ENCODE measurements around the gene CGNL1. TPM values are rescaled to one million over a fixed set of nuclear protein-coding genes. Genes with fewer than 3 reads are reported as not detected.

Gene CGNL1
- total and polyA plus RNA-seq, 2 experiments from 2014 or later, result 11.4 to 13.1 TPM

- Histone ChIP-seq H3K36me3 (replicated peaks; ENCODE audit: insufficient read depth, low read depth) (no peaks in the 10 kb centered on the region), H3K27me3 (no peaks in the 10 kb centered on the region), H3K9me3 (ENCODE audit: low read depth) (no peaks in the 10 kb centered on the region), H4K20me1 (ENCODE audit: insufficient read depth, poor library complexity, severe bottlenecking) (no peaks in the 10 kb centered on the region), H3K79me2 (no peaks in the 10 kb centered on the region), H3K4me1 (ENCODE audit: insufficient read depth) (no peaks in the 10 kb centered on the region), H3K4me3 (no peak overlapping the region), H2AFZ (no peak overlapping the region), H3K27ac (no peak overlapping the region), H3K9me2 (replicated peaks; ENCODE audit: insufficient read depth) (no peaks in the 10 kb centered on the region), H3K4me2 (no peak overlapping the region)
- no peak for TF ChIP-seq EZH2phosphoT487 (IDR thresholded peaks at IDR 0.05; ENCODE audit: low read depth, severe bottlenecking, unreplicated experiment)
- TF ChIP-seq CTCF (IDR thresholded peaks at IDR 0.05; ENCODE audit: poor library complexity), result no peak
- TF ChIP-seq EZH2 (IDR thresholded peaks at IDR 0.05; ENCODE audit: borderline replicate concordance), result no peak
- DNase-seq (ENCODE audit: low spot score), result no peak
- WGBS (ENCODE audit: low lambda C conversion rate, missing lambda C conversion rate), result 89% methylated on average over 9 of the region's 9 CpGs
These were observed 32.0 kb upstream of the CGNL1 start for GRCh38 chr15:57344282-57344681.

- Histone ChIP-seq H3K79me2 (no peaks in the 10 kb centered on the region), H4K20me1 (ENCODE audit: insufficient read depth, poor library complexity, severe bottlenecking) (no peaks in the 10 kb centered on the region), H3K9me3 (ENCODE audit: low read depth) (no peaks in the 10 kb centered on the region), H3K4me1 (ENCODE audit: insufficient read depth) (no peaks in the 10 kb centered on the region), H3K9me2 (replicated peaks; ENCODE audit: insufficient read depth) (no peaks in the 10 kb centered on the region), H2AFZ (no peak overlapping the region), H3K4me2 (no peak overlapping the region), H3K4me3 (no peak overlapping the region), H3K27me3 (no peaks in the 10 kb centered on the region), H3K36me3 (replicated peaks; ENCODE audit: insufficient read depth, low read depth) (no peaks in the 10 kb centered on the region), H3K27ac (no peak overlapping the region)
- TF ChIP-seq CTCF (IDR thresholded peaks at IDR 0.05; ENCODE audit: poor library complexity), result peak; percentile 40
- TF ChIP-seq EZH2phosphoT487 (IDR thresholded peaks at IDR 0.05; ENCODE audit: low read depth, severe bottlenecking, unreplicated experiment), result no peak
- no peak for TF ChIP-seq EZH2 (IDR thresholded peaks at IDR 0.05; ENCODE audit: borderline replicate concordance)
- WGBS (ENCODE audit: low lambda C conversion rate, missing lambda C conversion rate), result 82% methylated on average over 5 of the region's 5 CpGs
- peak; percentile 54 for DNase-seq (ENCODE audit: low spot score)
These were observed 30.7 kb upstream of the CGNL1 start for GRCh38 chr15:57345584-57345983.

- Histone ChIP-seq H3K27me3 (no peaks in the 10 kb centered on the region), H3K4me1 (ENCODE audit: insufficient read depth) (no peaks in the 10 kb centered on the region), H3K9me2 (replicated peaks; ENCODE audit: insufficient read depth) (no peaks in the 10 kb centered on the region), H3K36me3 (replicated peaks; ENCODE audit: insufficient read depth, low read depth) (no peaks in the 10 kb centered on the region), H3K79me2 (no peaks in the 10 kb centered on the region), H3K27ac (no peak overlapping the region), H2AFZ (no peak overlapping the region), H3K4me2 (no peak overlapping the region), H3K9me3 (ENCODE audit: low read depth) (no peaks in the 10 kb centered on the region), H4K20me1 (ENCODE audit: insufficient read depth, poor library complexity, severe bottlenecking) (no peaks in the 10 kb centered on the region), H3K4me3 (no peak overlapping the region)
- DNase-seq (ENCODE audit: low spot score), result no peak
- 85% methylated on average over 1 of the region's 1 CpG for WGBS (ENCODE audit: low lambda C conversion rate, missing lambda C conversion rate)
- TF ChIP-seq EZH2 (IDR thresholded peaks at IDR 0.05; ENCODE audit: borderline replicate concordance), result no peak
- TF ChIP-seq CTCF (IDR thresholded peaks at IDR 0.05; ENCODE audit: poor library complexity), result no peak
These were observed 28.2 kb upstream of the CGNL1 start for GRCh38 chr15:57348081-57348480.

All from hepatocyte (in vitro differentiated cells).